ENCODE measurements around the gene BACH2.
"Not testable (repeated sequence)": the region's sequence is repeated elsewhere in the genome, so short reads cannot be mapped to it uniquely, and the experiment has no call there.

BACH2 gene

GRCh38 chr6:89894169-89894568 is 402.5 kb downstream of the BACH2 start, which contains the start of gene GJA10:
TSS of gene GJA10 (plus strand) at chr6:89894469. CDS start at chr6:89894469, 0 bp downstream.
- in situ Hi-C loops (cut with MboI; ENCODE audit: low pct_unique_long_range_greater_than_20kb, low sequenced_read_pairs, unreplicated experiment), result no loop called here
- no peak for DNase-seq (ENCODE audit: low spot score)
- no peak for TF ChIP-seq CTCF (IDR thresholded peaks at IDR 0.05; ENCODE audit: extremely low read depth, insufficient read depth, missing control alignments)

DNA sequence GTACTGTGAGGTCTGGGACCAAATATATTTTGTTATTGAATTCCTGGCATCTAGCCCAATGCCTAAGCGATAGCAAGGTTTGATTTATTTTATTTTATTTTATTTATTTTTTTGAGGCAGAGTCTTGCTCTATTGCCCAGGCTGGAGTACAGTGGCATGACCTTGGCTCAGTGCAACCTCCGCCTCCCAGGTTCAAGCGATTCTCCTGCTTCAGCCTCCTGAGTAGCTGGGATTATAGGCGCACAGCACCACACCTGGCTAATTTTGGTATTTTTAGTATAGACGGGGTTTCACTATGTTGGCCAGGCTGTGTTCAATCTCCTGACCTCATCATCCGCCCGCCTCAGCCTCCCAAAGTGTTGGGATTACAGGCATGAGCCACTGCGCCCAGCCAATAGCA is 404.1 kb downstream of the BACH2 start:
- DNase-seq (ENCODE audit: low spot score); in situ Hi-C loops (cut with MboI; ENCODE audit: low pct_unique_long_range_greater_than_20kb, low sequenced_read_pairs, unreplicated experiment): not testable (repeated sequence)

DNA sequence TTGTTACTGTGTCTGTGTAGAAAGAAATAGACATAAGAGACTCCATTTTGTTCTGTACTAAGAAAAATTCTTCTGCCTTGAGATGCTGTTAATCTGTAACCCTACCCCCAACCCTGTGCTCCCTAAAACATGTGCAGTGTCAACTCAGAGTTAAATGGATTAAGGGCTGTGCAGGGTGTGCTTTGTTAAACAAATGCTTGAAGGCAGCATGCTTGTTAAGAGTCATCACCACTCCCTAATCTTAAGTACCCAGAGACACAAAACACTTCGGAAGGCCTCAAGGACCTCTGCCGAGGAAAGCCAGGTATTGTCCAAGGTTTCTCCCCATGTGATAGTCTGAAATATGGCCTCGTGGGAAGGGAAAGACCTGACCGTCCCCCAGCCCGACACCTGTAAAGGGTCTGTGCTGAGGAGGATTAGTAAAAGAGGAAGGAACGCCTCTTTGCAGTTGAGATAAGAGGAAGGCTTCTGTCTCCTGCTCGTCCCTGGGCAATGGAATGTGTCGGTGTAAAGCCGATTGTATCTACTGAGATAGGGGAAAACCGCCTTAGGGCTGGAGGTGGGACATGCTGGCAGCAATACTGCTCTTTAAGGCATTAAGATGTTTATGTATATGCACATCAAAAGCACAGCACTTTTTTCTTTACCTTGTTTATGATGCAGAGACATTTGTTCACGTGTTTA is 405.7 kb downstream of the BACH2 start:
- DNase-seq (ENCODE audit: low spot score); in situ Hi-C loops (cut with MboI; ENCODE audit: low pct_unique_long_range_greater_than_20kb, low sequenced_read_pairs, unreplicated experiment): not testable (repeated sequence)

DNA sequence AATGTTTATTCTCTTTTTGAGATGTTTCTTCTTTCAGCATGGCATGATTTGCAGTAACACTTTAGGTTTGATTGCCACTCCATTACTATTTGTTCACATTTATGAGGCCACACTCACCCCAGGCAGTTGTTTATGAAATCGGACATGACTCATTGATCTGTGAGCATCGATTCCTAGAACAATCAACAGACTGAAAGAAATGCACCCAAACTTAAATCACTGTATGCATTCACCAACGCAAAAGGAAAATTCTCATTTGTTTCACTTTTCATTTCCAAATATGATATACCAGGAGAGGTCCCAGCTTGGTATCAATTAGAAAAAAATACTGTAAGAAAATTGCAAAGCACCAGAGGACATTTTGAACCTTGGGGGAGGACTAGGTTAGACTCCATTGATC is 407.8 kb downstream of the BACH2 start:
- no peak for DNase-seq (ENCODE audit: low spot score)
- in situ Hi-C loops (cut with MboI; ENCODE audit: low pct_unique_long_range_greater_than_20kb, low sequenced_read_pairs, unreplicated experiment), result no loop called here

GRCh38 chr6:89888138-89888514 is 408.5 kb downstream of the BACH2 start:
- in situ Hi-C loops (cut with MboI; ENCODE audit: low pct_unique_long_range_greater_than_20kb, low sequenced_read_pairs, unreplicated experiment), result no loop called here
- DNase-seq (ENCODE audit: low spot score), result no peak
- no peak for TF ChIP-seq CTCF (IDR thresholded peaks at IDR 0.05; ENCODE audit: extremely low read depth, insufficient read depth, missing control alignments)

More for the DNA sequence above, 407.8 kb downstream of the BACH2 start:
- no peak for TF ChIP-seq CTCF (IDR thresholded peaks at IDR 0.05; ENCODE audit: extremely low read depth, insufficient read depth, missing control alignments)

- TF ChIP-seq CTCF (IDR thresholded peaks at IDR 0.05; ENCODE audit: extremely low read depth, insufficient read depth, missing control alignments), result no peak
- in situ Hi-C loops (cut with MboI; ENCODE audit: low pct_unique_long_range_greater_than_20kb, low sequenced_read_pairs, unreplicated experiment), result no loop called here
- no peak for DNase-seq (ENCODE audit: low spot score)
These were observed 409.0 kb downstream of the BACH2 start for GRCh38 chr6:89887452-89888137.

GRCh38 chr6:89886378-89887120 is 410.1 kb downstream of the BACH2 start:
- in situ Hi-C loops (cut with MboI; ENCODE audit: low pct_unique_long_range_greater_than_20kb, low sequenced_read_pairs, unreplicated experiment), result no loop called here
- no peak for DNase-seq (ENCODE audit: low spot score)
- TF ChIP-seq CTCF (IDR thresholded peaks at IDR 0.05; ENCODE audit: extremely low read depth, insufficient read depth, missing control alignments), result no peak

Measured in GM13977 (cell line).